ENCODE results near the gene APBB1IP.
"Not testable (repeated sequence)": the region's sequence is repeated elsewhere in the genome, so short reads cannot be mapped to it uniquely, and the experiment has no call there.

APBB1IP gene, protein sequence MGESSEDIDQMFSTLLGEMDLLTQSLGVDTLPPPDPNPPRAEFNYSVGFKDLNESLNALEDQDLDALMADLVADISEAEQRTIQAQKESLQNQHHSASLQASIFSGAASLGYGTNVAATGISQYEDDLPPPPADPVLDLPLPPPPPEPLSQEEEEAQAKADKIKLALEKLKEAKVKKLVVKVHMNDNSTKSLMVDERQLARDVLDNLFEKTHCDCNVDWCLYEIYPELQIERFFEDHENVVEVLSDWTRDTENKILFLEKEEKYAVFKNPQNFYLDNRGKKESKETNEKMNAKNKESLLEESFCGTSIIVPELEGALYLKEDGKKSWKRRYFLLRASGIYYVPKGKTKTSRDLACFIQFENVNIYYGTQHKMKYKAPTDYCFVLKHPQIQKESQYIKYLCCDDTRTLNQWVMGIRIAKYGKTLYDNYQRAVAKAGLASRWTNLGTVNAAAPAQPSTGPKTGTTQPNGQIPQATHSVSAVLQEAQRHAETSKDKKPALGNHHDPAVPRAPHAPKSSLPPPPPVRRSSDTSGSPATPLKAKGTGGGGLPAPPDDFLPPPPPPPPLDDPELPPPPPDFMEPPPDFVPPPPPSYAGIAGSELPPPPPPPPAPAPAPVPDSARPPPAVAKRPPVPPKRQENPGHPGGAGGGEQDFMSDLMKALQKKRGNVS

GRCh38 chr10:26437637-26438461, at the start of gene APBB1IP:
TSS of gene APBB1IP (plus strand) at chr10:26438341. CDS start at chr10:26492327, 53,986 bp downstream.
- DNase-seq: peak; percentile 74

DNA sequence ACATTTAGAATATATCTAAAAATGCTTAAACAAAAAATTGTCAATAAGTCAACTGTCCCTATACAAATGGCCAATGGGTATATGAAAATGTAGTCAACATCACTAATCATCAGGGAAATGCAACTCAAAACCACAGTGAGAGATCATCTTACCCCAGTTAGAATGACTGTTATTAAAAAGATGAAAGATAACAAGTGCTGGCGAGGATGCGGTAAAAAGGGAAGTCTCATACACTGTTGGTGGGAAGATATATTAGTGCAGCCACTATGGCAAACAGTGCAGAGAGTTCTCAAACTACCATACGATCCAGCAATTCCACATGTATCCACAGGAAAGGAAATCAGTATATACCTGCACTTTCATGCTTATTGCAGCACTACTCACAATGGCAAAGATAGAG, 48.6 kb upstream of the APBB1IP start:
- no peak for DNase-seq

DNA sequence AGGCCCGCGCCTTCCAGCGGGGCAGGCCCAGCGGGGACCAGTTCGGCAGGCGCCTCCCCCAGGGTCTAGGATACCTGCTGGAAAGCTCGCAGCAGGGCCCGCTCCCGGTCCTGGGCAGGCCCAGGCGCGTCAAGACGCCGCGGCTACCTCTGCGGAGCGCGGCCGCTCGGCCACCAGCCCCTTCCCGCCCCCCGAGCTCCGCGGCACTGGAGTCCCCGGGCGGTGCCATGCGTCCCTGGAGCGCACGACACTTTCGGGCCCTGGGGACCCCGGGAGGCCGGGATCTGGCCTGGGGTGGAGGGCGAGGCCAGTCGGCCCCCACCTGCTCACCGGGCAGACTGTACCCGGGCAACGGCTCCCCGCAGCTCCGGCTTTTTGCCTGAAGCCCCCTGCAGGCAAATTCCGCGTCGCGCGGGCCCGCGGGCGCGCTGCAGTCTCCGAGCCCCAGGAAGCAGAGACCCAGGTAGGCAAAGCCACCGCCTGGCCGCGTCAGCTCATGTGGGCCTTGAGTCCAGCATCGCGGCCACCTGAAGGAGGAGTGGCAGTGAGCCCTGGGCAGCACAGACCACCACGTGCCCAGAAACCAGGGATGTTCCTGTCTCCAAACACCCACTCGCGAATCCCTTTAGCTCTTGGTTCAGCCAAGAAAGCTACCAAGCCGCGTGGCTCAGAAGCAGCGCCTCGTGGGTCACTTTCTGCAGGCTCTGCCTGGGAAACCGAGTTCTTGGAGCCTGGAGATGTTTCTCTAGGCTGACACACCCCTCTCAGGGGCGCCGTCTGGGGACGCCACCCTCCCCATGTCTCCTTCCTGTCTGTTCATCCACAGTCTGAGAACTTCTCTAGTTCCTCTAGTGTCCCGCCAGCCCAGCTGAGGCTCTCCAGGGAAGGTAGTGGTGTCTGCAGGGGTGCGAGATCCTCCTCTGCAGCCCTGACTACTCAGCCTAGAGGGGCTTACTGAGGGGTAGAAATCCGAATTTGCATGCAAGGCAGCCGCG, 46.1 kb upstream of the APBB1IP start:
- DNase-seq: no peak

GRCh38 chr10:26398353-26398752, 39.8 kb upstream of the APBB1IP start:
- DNase-seq: not testable (repeated sequence)

- no peak for DNase-seq
Observed at GRCh38 chr10:26407406-26407969, 30.7 kb upstream of the APBB1IP start.

DNA sequence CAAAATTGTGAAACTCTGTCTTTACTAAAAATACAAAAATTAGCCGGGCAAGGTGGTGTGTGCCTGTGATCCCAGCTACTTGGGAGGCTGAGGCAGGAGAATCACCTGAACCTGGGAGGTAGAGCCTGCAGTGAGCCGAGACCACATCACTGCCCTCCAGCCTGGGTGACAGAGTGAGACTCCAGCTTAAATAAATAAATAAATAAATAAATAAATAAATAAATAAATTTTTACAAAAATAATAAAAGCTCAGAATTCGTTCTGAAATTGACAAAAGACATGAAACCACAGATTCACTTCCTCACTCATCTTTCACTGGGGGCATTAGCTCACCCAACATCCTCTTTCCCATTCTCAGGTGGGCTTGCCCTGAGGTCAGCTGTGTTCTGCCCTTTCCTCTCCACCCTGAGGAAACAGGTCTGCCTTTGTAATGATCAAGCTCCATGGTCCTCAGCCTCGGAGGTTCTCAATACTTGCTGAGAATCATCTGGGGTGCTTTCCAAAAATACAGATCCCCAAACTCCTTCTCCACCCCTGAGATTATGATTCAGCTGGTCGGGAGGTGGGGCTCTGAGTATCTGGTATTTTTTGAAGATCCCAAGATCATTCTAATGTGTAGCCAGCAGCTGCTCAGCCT, 29.2 kb upstream of the APBB1IP start:
- no peak for DNase-seq

DNA sequence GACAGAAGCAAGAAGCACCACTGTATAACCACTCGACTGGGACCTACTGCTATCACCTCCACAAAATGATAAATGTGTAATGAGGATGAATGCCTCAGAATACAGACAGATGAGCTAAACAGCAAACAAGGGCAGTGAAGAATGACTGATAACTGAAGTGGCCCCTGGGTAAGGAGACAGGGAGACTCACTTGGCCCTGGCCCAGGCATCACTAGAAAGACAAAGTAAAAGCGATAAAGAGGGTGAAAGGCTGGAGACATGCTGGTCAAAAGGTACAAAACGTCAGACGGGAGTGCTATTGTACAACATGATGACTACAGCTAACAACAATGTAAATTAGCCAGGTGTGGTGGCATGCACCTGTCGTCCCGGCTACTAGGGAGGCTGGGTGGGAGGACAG, 27.8 kb upstream of the APBB1IP start:
- no peak for DNase-seq

- DNase-seq: no peak
Observed at GRCh38 chr10:26412932-26413331, 25.2 kb upstream of the APBB1IP start.

- no peak for DNase-seq
Observed at GRCh38 chr10:26413375-26413774, 24.8 kb upstream of the APBB1IP start.

DNA sequence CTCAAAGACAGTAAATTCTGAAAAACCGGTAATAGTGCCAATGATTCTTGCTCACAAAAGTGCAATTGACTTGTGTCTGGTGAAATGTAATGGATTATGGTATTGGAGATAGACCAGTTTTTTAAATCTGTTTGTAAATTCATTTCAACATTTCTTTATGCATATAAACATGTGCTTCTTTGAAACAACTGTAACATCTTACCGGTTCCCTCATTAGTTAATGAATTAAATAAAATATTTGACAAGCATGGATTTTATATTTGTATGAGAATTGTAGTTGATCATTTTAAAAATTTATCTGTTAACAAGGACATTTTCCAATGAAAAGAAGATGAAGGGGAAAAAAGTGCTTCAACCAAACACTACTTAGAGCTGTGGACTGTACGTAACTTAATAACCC, 21.0 kb upstream of the APBB1IP start:
- no peak for DNase-seq

GRCh38 chr10:26422977-26423376, 15.2 kb upstream of the APBB1IP start:
- DNase-seq: no peak

DNA sequence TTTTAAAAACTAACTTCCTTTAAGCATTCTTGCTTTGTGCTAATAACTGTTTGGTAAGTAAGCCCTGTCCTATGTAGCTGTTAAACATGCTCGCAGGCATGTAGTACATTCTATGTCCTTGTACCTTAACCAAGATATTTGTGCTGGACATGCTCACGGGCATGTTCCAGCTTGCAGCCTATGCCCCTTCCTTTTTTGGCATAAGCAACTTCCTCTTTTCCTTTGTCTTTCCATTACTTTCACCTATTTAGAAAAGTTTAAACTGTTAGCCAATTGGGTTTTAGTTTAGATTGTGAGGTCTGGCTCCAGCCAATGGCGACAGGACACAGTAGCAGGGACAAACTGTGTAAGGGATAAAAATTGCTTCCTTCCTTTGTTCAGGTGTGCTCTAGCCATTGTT, 14.4 kb upstream of the APBB1IP start:
- no peak for DNase-seq

DNA sequence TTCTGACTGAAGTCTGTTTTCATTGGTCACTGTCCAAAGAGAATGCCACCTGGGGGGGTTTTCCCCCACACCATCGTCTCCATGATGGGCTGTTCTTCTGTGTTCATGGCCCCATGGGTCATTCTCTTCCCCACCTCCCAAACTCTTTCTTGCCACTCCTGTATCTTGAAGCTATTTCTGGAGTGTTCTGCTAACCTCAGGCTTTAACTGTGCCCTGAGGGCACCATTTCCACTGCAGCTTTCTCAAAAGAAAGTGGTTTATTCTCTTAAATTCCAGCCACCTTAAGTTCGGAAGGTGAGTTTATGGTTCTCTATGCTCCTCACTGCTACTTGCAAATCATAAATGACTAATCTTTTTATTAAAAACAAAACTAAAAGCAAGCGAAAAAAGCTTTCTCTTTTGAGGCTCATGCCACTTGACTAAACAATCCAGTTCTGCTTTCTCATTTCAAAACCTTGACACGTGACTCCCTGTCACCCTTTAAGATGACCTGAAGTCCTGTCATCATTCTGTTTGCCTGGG, 7.4 kb upstream of the APBB1IP start:
- DNase-seq: peak; percentile 91

- DNase-seq: no peak
Observed at GRCh38 chr10:26432938-26433337, 5.2 kb upstream of the APBB1IP start.

DNA sequence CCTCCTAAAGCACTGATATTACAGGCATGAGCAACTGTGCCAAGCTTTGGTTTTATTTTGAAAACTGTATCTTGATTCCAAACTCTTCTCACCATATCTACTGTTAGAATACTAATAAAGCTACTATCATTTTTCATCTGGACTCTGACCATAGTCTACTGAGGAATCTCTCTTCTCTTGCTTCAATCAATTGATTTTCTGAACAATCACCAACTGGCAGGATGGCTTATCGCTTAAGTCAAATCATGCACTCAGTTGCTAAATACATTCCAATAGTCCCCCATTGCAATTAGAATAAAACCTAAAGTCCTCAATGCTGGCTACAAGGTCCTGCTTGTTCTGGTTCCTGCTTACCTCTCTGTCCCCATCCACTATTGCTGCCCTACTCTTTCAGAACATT, 2.3 kb upstream of the APBB1IP start:
- DNase-seq: no peak

DNA sequence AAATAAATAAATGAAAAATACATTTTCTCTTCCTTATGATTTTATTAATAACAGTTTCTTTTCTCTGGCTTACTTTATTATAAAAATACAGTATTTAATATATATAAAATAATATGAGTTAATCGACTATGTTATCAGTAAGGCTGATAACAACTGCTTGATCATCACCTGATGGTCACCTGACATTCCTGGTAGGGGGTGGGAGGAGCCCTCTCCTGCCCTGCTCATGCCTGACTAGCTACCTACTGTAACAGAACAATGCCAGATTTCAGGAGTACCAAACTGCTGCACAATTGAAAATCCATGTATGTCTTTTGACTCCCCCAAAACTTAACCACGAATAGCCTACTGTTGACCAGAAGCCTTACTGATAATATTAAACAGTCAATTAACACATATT, 1.3 kb upstream of the APBB1IP start:
- DNase-seq: no peak

DNA sequence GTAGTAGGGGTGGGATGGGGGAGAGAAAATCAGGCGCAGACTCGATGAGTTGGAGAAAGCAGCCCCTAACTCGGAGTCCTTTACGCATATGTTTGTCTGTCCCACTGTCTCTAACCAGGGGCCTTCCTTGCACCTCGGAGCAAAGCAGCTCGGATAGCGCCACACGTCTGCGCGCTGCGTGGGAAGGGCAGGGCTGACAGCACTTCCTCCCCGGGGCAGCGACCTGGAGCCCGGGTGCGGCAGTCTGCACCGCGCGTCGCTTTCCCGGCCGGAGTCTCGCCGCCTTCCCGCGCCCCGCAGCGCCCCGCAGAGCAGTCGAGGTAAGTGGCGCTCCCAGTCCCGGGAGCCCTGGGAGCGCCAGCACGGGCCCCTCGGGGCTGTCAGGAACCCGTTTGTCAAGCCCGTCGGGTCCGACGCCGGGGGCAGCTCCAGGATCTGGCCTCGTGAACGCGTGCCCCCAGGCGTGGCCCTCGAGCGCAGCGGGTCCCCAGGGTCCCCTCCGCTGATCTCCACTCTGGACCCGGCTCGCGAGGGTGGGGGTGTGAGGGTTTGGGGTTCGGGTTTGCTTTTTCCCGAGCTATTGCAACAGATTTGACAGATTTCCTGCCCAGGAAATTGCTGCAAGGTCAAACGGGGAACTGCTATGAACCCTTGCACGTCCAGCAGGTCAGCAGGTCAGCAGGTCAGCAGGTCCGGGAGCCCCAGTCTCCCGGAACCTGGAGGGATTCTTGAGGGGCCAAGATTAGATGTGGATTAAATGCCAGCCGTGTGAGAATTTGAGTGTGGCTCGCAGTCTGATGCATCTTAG, 597 bp downstream of the APBB1IP start:
- peak; percentile 77 for DNase-seq

GRCh38 chr10:26439406-26440087, 1.4 kb downstream of the APBB1IP start:
- DNase-seq: no peak

DNA sequence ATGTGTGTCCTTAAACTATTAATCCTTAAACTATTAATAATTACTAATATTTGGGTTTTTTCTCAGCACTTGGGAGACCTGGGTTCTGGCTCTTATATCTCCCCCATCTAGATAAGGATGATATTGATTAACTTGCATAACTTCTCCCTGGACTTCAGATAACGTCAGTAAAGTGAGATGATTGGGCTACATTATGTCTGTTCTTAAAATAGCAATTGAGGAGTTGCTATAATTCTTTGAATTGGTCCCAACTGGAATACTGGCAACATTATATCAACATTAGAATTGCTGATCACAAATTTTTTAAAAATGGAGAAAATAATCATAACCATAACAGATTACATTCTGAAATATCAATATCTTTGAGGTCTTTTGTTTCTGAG, 1.9 kb downstream of the APBB1IP start:
- DNase-seq: no peak
